ENCODE data around the gene LIPN.
"Not testable (repeated sequence)": the region's sequence is repeated elsewhere in the genome, so short reads cannot be mapped to it uniquely, and the experiment has no call there.

The LIPN gene, protein sequence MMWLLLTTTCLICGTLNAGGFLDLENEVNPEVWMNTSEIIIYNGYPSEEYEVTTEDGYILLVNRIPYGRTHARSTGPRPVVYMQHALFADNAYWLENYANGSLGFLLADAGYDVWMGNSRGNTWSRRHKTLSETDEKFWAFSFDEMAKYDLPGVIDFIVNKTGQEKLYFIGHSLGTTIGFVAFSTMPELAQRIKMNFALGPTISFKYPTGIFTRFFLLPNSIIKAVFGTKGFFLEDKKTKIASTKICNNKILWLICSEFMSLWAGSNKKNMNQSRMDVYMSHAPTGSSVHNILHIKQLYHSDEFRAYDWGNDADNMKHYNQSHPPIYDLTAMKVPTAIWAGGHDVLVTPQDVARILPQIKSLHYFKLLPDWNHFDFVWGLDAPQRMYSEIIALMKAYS

DNA sequence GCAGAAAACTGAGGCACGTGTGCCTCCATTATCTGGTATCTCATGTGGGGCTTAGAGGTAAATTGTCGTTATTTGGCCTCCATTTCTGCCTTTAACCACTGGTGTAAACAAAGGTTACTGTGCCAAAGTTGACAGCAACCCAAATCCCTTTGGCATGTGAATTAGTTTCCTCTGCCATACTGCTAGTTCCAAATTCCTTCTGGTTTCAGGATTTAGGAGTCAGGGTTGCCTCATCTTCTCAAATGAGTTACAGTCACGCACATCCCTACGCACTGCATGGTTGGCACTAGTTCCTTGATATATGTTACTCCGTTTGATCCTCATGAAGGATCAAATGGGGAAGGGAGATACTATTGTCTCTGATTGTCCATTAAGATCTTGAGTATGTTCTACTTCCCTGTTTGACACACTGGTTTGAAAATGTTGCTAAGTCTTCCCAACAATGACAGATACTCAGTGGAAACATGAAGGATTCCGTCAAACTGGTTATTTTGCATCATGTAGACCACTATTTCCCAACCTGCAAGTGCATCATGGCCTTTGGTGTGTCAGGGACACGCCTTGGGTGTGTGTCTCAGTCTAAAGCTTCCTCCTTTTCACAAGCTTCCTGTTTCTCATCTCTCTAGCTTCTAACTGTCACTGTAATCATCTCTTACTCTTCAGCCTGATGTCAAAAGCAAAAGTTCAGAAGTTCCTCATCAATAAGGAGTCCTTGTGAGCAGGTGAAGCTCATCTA is at the start of gene LIPN:
Gene LIPN (plus strand): TSS at position 655 of the 736 bp plus-strand sequence. CDS start 1,386 bp downstream, outside the sequence.
- DNase-seq = no peak

DNA sequence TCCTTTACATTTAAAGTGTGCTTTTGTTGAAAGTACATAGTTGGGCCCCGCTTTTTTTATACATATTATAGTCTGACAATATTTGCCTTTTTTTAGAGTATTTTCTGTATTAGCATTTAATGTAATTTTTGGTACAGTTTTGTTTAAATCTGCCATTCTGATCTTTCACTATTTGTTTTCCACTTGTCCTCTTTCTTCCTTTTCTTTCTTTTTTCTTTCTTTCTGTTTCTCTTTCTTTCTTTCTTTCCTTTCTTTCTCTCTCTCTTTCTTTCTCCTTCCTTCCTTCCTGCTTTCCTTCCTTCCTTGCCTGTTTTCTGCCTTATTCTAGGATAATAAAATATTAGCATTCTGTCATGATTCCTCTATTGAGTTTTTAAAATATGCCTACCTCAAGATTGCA is 44.3 kb upstream of the LIPN start:
- DNase-seq = no peak

DNA sequence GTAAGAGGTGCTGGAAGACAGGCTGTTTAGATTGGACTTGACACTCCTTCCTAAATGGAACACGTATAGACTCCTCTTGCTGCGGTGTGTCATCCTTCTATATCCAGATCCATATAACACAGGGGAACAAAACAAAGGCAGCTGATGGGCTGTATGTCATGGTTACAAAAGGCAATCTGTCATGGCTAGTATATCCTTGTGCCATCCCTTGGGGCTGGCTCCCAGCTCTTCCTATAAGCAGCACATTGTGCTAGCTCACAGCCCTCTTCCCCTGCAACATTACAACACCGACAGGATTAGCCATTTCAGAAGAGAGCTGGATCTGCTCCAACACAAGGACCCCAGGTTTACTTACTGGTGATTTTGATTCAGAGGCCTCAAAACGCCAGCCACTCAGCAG is 38.4 kb upstream of the LIPN start:
- no peak for DNase-seq

DNA sequence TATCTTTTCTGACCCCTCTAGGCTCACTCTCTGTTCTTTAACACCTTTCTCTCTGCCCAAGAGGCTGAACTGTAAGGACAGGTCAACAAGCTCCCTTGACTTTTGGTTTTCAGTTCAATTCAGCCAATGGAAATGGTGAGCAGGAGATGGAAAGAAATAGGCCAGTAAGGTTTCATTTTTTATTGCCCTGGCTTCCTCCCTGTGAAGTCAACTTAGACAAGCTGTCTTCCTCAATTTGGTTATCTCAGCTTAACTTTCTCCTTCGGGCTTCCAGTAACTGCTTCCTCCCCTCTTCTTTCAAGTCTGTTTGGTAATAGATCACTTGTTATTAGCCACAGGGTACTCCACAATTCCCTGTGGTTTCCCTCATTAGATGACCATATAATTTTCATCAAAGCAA is 34.0 kb upstream of the LIPN start:
- no peak for DNase-seq

DNA sequence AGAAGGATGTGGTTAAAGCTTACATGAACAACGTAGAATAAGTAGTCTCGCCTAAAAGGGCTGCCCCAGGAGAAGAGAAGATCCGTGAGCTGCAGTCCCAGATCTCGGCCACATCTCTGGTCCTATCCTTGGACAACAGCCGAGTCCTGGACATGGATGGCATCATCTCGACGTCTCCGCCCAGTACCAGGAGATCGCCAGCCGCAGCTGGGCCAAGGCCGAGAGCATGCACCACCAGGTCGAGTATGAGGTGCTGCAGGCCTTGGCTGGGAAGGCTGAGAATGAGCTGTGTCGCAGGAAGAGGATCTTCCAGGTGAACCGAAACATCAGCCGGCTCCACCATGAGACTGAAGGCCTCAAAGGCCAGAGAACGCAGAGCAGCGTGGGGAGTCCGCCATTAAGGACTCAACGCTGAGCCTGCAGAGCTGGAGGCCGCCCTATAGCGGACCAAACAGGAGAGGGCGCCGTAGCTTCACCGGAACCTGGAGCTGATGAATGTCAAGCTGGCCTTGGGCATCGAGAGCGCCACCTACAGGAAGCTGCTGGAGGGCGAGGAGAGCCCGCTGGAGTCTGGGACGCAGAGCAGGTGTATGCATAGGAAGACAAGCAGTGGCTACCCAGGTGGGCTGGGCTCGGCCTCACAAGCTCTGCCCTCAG is 31.6 kb upstream of the LIPN start:
- DNase-seq = no peak

DNA sequence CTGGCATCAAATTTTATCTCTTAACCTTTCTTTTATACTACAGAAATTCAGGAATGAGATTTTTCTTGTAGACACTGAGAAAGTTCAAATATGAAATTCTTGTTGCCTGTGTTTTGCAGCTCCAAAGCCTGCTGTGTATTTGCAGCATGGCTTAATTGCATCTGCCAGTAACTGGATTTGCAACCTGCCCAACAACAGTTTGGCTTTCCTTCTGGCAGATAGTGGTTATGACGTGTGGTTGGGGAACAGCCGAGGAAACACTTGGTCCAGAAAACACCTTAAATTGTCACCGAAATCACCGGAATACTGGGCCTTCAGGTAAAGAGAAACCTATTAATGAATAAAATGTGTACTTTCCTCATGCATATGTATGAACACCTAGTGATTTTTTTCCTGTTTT is 29.0 kb upstream of the LIPN start:
- no peak for DNase-seq

DNA sequence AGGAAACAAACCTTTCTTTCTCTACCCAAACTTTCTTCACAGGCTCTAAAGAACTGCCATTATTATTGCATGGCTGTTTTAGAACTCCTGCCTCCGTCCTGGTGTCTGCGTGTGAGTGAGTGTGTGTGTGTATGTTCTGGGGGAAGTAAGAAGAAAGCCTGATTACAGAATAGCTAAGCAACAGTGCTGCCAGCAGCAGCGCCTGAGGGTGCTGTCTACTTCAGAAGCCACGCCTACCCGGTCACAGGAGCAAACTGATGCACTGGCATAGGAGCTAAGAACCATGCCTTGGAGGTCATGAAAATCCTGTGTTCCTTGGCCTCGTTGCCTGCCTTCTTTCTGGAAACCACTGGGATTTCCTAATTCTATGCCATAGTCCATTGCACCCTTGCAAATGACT is 28.5 kb upstream of the LIPN start:
- no peak for DNase-seq

DNA sequence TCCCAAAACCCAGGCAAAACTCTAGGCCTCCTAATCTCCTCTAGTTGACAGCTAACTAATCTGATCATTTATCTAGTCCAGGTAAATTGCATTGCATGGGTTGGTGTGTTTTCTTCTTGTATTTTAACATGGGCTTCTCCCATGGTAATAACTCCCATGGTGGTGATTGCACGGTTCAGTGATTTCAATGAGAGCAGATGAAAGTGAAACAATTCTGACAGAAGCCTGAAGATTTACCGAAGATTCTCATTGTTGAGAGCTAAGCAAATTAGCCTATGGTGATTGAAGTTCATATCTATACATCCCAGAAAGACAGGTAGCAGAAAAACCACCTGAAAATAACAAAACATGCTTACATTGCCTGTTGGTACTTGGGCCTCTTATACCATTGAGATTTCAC is 26.6 kb upstream of the LIPN start:
- no peak for DNase-seq

DNA sequence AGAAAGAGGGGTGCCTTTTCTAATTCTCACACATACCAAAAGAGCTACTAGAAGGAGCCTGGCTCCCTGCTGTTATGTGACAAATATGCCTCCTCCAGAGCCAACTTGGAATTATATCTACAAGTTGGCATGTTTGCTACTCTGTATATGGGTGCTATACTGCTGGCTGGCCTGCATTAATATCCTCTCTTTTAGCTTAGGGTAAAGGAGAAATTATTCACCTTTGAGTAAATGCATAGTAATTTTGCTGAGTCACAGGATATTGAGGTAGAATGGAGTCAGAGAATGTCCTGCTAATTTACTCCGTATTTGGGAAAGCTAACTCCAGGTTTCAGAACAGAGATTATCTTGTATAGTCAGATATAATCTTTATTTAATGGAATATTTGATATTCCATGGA is 24.2 kb upstream of the LIPN start:
- no peak for DNase-seq

DNA sequence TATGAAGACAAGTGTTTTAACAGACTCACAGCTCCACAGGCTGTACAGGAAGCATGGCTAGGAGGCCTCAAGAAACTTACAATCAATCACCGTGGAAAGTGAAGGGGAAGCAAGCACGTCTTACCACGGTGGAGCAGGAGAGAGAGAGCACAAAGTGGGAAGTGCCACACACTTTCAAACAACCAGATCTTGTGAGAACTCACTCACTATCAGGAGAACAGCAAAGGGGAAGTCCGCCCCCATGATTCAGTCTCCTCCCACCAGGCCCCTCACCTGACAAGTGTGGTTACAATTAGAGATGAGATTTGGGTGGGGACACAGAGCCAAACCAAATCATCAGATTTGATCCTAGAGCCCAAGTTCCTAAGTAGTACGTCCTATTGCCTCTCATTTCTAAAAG is 17.9 kb upstream of the LIPN start:
- DNase-seq = not testable (repeated sequence)

DNA sequence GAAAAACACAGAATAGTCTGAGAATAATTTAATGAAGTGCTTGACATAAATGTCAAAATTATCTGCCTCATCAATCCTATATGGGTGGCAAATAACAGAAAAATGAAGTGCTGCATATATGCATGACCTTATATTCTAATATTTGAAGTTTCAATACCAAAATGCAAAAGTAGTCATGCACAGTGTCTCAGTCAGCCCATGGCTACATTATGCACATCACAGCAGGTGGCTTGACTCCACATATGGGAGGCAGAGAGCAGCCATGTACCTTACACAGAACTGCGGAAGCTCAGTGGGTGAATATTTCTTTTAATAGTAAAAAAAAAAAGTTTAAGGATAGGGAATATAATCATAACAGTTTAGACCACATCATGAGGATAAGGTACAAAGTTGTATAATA is 17.4 kb upstream of the LIPN start:
- DNase-seq = no peak

DNA sequence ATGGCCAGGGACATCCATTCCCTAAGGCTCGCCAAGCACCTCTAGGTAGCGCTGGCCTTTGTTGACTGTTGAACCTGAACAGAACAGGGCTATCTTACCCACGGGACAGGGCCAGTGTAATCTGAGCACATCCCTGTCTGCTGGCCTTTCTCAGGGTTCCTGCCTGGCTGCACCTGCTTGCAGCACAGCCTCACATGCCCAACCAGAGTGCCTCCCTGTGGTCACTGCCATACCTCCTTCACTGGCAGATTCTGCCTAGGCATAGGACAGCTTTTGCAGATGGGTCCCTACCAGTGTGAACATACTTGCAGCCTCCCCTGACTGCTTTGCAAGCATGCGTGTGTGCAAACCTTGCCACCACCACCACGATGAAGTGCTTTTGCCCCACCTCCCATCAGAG is 15.8 kb upstream of the LIPN start:
- DNase-seq = no peak

DNA sequence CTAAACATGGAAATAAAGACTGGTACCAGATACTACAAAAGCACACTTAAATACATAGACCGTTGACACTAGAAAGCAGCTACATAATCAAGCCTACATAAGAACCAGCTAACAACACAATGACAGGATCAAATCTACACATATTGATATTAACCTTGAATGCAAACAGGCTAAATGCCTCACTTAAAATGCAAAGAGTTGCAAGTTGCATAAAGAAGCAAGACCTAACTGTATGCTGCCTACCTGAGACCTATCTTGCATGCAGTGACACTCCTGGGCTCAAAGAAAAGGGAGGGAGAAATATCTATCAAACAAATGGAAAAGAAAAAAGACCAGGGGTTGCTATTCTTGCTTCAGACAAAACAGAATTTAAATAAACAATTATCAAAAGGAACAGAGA is 14.2 kb upstream of the LIPN start:
- DNase-seq = no peak

DNA sequence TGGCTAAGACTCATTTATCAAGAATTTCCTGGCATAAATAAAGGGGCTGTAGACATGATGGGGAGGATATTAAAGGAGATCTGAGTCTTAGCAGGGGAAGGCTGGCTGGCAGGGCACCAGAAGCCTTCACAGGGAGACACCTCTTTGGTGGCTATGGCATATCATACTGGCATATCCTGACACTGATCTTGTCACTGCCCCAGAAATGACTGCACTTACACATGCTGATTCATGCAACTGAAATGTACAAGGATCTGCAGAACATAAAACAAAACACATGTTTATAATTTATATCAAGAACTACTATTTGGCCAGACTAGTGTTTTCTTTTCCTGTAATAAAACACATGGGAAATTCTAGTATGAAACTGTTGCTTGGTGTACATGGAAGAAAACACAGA is 5.5 kb upstream of the LIPN start:
- no peak for DNase-seq

DNA sequence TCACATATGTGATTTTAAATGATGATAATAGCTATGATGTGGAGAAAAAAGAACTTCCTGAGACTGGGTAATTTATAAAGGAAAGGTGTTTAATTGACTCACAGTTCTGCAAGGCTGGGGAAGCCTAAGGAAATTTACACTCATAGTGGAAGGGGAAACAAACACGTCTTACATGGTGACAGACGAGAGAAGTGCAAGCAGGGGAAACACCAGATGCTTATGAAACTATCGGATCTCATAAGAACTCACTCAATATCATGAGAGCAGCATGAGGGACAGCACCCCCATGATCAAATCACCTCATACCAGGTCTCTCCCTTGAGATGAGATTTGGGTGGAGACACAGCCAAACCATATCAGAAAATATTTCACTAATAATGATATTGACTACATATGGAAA is 4.1 kb upstream of the LIPN start:
- no peak for DNase-seq

DNA sequence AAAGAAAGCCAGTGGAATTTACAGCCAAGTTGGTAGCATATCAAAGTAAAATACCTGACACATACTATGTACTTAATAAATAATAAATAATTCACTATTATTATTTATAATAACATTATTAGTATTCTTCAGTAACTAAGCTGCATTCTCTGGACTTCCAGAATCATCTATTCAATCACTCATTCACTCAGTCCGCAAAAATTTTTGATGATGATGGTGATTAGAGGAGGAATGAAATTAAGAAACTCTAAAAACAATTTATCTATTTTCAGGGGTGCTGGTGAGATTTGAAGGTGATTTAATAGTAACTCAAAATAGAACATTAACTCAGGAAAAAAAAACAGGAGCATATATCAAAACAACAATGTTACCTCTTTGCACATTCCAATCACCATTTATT is 3.2 kb upstream of the LIPN start:
- DNase-seq = no peak

DNA sequence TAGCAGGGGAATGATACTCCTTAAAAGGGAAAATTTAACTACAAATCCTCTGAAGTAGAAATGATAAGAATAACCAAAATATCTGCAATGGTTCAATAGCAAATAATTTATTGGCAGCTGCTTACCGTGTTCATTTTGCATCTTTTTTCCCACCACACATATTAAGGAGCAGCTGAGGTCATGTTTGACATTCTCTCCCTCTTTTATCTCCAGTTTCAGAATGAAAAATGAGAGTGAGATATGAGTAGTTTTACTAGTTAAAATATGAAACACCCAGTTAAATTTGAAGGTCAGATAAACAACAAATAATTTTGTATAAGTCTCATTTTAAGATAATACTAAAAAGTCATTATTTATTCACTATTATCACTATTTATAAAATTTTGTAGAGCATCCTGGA is 3.1 kb downstream of the LIPN start:
- DNase-seq = no peak

DNA sequence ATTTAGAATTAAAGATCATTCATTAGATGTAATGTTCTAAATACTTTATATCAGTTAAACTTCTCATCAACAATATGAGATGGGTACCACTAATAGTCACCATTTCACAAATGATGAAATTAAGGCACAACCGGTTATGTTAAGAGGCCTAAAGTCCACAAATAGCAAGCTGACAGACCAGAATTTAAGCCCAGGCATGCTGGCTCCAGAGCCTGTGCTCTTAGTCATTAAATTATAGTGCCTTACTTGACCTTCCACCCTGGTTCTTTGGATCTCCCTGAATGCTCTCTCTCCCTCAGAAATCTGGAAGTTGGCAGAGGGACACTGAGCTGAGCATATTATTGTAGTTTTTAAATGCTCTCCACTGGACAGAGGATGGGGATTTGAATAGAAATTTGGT is 3.6 kb downstream of the LIPN start:
- DNase-seq = no peak

DNA sequence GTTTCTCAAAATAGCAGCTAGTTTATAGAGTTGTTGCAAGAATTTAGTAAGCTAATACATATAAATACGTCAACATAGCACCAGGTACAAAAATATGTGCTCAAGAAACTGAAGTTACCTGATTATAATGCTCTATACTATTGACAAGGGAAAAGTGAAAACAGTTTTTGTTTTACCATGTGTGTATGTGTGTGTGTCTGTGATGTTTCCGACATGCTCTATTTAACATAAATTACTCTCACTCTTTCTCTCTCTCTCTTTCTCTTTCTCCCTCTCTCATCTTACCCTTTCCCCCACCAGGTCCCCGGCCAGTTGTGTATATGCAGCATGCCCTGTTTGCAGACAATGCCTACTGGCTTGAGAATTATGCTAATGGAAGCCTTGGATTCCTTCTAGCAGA is 4.3 kb downstream of the LIPN start:
- no peak for DNase-seq

DNA sequence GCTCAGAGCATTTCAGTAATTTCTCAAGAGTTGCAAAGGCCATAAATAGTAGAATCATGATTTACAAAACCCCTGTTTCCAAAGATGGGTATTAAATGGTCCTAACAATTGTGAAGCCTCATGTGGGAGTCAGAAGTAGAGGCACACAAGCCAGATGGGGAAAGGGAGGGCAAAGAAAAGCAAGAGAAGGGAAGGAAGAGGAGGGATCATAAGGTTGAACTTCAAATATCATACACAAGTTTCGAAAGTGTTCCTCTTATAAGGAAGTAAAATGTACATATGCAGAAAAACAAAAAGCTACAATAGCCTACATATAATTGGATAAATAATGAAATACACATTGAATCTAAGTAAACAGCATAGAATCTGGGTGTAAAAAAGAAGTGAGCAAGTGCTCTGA is 6.0 kb downstream of the LIPN start:
- no peak for DNase-seq

DNA sequence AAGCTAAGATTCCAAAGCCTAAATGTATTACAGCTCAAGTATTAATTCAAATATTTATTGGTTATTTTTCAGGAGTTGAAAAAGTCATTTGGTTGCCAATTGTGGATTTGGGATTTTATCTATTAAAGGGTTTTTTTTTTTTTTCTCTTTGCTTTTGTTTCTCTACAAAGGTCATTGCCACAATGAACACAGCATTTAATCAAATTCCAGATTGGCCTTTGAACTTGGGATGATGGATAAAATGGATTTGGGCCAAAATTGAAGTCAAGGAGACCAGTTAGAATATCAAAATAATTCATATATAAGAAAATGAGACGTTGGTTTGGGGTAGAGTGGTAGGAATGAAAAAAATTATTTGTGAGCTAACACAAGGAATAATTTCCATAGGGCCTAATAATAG is 9.6 kb downstream of the LIPN start:
- DNase-seq = no peak

DNA sequence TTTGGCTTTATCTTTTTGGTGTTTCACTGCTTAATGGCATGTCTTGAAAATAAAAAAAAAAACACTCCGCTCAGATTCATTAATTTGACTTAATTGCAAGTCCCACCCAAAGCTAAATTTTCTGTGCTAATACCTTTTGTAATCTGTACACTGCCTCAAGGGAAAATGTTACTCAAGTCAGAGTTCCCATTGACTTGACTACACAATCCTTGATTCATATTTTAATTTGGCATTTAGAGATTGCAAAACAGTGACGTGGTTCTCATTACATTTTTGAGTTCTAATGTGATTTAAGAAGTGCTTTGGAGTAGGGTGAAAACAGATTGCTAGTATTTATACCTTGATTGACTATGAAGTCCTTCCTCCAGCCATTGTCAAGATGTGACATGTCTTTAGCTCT is 21.4 kb downstream of the LIPN start:
- no peak for DNase-seq

DNA sequence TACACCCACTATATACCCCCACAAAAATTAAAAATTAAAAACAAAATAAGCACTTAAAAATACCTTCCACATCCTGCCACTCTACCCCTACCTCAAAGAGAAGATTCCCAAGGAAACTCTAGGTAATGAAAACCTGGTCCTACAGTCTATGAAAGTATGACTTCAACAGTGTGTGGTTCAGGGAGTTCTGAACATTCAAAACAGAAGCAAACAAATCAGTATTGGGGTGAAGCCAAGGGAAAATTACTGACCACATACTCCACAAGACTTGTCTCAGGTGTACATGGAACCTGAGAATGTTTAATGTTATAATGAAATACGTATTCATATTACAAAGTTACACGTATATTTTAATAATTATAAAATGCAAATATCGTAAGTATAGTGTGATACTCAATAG is 22.4 kb downstream of the LIPN start:
- no peak for DNase-seq

DNA sequence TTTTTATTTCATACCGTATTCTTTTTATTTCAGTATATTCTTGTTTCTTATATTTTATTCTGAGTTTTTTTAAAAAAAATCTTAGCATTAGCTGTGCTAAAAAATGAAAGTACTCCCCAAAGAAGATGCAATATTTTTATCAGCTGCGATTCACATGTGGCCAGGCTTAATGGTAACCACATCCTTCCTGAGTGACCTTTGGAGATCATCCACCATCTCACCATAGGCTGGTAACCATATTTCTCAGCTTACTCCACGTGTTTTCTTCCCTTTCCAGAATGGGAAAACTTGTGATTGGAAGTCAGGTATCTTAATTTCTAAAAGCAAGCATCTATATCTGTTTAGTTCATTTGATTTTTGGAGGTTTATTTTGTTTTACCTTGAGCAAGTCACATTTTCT is 23.9 kb downstream of the LIPN start:
- DNase-seq = no peak

Measured in NCI-H2081 (cell line).